Activated CD8-positive, alpha-beta memory T cell treated with anti-CD3 and anti-CD28 coated beads, Interleukin-2, amount 50 U/mL, for 4 hours (primary cell): ENCODE results near the gene PNPLA3.
"Not testable (repeated sequence)": the region's sequence is repeated elsewhere in the genome, so short reads cannot be mapped to it uniquely, and the experiment has no call there.

Experiments used
- DNase-seq: peaks from one replicate; pipeline ENCODE4 v3.0.0-alpha.2; 2020

PNPLA3 gene

DNA sequence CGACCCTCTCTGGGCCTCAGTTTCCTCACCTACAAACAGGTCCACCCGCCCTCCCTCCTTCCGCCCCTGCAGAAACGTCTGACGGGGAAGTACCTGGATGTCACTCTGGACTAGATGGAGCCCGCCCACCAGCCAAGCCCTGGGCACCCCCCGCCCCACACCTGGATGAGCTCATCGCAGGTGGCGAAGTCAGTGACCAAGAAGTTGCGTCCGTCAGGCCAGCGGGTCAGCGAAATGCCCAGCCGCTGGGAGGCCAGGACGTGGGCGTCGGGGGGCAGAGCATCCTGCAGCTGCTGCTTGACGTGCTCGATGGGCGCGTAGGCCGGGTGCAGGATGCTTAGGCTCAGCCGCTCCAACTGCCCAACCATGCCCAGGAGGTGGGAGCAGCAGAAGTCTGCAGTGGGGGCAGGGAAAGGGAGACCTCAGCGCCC lies 32.7 kb upstream of the PNPLA3 start:
- DNase-seq: no peak

- DNase-seq: no peak
These were observed 32.0 kb upstream of the PNPLA3 start, which contains the start of gene PNPLA5 for GRCh38 chr22:43891360-43892182. Gene PNPLA5, minus strand, starts transcription at chr22:43892013. Its CDS starts 133 bp downstream, at chr22:43891880.

DNA sequence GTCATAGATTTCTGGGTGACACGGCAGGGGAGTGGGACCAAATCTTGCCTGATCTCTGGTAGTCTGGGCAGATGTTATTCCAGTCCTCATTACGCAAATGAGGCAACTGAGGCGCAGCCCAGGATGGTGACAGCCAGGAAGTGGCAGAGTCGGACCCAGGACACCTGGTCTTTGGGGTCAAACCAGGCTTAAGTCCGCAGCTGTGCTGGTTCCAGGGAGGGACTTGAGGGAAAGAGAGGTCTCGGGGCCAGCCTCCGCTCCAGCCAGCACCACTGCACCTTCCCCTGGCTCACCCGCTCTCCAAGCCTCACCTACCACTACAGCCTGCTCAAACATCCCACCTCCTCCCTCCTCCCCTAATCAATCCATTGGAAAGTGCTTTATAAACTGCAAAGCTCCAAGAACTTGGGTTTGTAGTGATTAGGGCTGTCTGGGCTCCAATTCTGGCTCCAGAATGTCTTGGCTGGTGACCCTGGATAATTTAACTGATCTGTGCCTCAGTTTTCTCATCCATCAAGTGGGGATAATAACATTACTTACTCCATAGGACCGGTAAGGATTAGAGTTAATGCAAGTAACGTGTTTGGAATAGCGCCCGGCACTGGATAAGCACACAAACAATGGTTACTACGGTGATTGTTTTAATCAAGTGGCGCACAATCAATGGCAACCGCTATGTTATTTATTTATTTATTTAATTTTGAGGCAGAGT lies 31.3 kb upstream of the PNPLA3 start:
- no peak for DNase-seq

- DNase-seq: no peak
These were observed 30.3 kb upstream of the PNPLA3 start for GRCh38 chr22:43893266-43893665.

DNA sequence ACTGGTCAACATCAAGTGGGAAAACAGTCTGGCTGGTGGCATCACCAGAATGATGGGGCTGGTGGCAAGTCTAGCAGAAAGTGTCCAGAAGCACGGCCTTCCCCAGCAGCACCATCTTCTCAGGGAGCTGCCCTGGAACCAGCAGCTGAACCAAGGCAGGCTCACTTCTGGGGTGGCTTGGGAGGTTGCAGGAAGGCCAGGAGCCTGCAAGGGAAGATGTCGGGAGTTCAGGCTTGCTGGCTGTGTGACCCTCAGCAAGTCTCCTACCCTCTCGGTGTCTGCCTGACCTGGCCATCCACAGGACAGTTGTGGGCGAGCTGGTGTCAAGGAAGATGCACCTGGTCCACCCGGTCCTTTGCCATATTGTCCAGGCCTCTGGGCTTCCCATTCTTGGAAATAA lies 29.5 kb upstream of the PNPLA3 start:
- DNase-seq: no peak

DNA sequence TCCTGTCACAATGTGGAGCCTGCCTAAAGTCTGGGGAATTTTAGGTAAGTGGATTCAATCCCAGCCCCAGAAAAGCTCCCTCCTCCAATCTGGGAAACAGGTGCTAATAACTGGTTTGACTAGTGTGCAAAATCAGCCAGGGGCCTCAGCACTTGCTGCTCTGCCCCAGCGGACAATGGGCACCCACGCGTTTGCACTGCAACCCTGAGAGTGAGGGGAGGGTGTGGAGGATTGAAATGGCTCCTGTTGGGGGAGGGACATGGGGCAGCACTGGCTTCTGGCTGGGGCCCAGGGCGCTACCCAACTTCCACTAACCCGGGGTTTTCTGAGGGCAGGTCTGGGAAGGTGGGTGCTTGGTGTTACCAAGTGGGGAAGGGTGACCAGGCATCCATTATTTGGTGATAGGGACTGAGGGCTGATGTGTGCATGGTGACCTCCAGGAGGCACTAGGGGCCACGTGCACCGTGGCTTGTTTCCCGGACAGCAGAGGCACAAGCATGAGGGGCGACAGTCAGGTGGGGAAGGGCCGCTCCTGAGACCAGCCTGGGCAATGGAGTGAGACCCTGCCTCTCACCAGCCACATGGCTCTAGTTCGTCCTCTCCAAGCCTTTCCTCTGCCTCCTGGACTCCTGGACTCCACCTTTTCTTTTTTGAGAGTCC lies 27.5 kb upstream of the PNPLA3 start:
- DNase-seq: no peak

GRCh38 chr22:43897751-43898261 lies 25.8 kb upstream of the PNPLA3 start:
- no peak for DNase-seq

DNA sequence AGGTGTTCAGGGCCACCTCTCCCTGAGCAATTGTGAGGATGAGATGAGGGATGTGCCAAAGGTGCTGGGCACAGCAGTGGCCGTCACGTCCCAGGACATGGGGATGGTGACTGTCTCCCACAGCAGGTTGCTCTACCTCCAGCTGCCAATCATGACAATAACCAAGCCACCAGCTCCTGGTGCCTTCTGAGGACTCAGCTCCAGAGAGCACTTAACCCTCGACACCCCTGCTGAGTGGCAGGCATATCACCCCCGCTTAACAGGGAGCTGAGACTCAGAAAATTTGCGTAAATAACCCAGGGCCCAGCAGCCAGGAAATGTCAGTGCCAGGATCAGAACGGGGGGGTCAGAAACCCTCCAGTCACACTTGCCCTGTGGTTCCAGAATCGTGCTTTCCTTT lies 23.4 kb upstream of the PNPLA3 start:
- no peak for DNase-seq

- no peak for DNase-seq
These were observed 21.5 kb upstream of the PNPLA3 start for GRCh38 chr22:43901976-43902643.

DNA sequence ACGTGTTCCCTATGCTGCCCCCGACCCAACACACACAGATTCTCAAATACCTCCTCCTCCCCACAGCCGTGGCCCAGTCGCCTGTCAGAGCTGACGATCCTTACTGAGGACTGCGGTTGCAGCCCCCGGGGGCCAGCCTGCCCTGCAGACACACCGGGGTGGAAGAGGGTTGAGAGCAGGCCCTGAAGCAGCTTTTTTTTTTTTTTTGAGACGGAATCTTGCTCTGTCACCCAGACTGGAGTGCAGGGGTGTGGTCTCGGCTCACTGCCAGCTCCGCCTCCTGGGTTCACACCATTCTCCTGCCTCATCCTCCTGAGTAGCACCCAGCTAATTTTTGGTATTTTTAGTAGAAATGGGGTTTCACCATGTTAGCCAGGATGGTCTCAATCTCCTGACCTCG lies 20.6 kb upstream of the PNPLA3 start:
- not testable (repeated sequence) for DNase-seq

DNA sequence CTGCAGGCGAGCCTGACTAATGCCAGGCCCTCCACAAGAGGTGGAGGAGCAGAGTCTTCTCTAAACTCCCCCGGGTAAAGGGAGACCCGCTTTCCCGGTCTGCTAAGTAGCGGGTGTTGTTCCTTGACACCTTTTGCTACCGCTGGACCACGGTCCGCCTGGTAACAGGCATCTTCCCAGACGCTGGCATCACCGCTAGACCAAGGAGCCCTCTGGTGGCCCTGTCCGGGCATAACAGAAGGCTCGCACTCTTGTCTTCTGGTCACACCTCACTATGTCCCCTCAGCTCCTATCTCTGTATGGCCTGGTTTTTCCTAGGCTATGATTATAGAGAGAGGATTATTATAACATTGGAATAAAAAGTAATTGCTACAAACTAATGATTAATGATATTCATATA lies 19.2 kb upstream of the PNPLA3 start:
- not testable (repeated sequence) for DNase-seq

DNA sequence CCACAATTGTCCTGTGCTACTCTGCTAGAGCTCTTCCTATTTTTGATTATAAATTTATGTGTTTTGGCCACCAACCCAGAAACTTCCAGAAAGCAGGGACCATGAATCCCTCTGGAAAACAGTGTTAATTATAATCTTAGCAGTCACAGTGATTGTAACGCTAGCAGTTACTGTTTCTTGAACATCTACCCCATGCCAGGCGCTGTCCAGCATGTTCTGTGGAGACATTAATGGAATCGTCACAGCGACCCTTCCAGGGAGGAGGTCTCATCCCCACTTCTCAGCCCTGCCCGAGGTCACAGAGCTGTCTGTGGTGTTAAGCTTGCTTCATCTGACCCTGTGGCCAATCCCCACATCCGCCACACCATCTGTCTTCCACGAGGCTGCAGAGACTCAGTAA lies 17.9 kb upstream of the PNPLA3 start:
- no peak for DNase-seq

DNA sequence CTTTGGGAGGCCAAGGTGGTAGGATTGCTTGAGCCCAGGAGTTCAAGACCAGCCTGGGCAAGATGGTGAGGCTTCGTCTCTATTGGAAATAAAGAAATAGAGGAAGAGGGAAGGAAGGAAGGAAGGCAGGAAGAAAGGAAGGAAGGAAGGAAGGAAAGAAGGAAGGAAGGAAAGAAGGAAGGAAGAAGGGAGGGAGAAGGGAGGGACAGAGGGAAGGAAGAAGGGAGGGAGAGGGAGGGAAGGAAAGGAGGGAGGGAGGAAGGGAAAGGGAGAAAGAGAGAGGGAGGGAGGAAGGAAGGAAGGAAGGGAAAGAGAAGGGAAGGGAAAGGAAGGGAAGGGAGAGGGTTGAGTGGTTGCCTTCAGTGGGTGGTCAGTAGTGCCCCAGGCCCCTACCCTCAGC lies 13.9 kb upstream of the PNPLA3 start:
- no peak for DNase-seq

DNA sequence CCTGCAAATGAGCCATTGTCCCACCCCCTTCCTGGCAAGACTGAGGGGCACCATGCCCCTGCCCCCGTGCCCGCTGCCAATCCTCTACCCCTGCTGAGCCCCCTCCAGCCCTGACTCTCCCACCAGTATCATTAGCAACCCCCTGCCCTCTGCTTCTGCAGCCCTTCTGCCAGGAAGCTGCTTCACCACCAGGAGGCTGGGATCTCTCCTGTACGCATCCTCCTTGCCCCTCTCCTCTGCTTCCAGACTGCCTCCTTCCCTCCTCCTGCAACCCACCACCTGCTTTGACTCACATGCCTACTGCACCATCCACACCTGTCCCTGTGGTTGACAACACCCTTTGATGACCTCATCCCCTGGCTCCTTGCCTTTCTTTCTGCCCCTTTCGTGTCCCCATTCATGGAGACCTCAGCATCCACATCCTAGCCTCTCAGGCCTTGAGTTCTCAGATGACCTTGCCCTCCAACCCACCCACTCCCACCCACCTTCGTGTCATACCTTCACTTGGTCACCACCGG lies 13.4 kb upstream of the PNPLA3 start:
- DNase-seq: no peak

DNA sequence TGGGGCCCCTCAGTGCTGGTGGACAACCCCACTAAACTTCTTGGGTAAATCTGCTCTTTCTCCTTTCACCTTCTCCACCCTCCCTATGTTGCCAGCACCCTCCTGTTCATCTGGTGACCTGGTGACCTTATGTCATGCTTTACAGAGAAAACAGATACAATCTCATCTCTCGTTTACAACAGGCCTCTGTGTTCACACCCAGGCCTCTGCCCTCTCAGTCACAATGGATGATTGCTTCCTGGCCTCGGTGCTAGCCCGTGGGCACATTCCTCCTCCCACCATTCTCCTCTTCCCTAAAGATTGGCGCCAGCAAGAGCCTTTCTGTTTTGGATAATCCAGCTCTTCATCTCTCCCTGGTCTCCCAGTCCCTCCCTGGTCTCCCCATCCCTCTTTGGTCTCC lies 12.3 kb upstream of the PNPLA3 start:
- no peak for DNase-seq

- no peak for DNase-seq
These were observed 6.1 kb upstream of the PNPLA3 start for GRCh38 chr22:43917521-43917920.

DNA sequence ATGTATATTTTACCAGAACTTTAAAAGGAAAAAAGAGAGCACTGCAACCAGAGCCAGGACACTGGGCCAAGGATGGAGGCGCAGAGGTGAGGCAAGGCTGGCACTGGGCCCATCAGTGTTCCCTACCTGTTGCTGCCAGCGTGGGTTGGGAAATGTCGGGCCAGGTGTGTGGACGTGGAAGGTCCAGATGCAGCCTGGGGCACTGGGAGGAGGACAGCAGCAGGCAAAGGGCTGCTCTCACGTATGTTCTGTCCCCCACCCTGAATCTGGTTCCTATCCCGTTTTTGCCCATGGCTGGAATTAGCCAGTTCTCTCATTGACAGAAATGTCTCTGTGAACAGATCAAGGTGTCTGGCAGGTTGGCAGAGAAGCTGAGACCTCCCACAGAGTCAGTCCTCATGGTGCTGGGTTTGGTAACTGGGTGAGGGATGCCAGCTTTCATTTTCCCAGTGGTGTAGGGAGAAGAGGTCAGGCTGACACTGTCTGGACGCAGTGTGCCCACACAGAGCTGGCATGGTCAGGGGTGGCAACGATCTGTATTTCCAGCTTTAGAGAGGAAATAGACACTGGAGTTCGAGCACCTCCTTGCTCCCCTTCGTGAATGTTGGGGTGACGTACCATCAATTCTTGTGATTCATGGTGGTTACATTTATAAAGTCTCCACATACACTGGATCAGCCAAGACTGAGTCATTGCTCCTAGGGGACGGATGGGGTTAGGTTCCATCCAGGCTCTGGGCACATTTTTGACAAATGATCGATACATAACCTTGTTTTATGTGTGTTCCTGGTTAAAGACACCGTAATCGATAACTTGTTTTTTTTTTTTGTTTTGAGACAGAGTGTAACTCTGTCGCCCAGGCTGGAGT lies 4.3 kb upstream of the PNPLA3 start:
- no peak for DNase-seq

- DNase-seq: no peak
These were observed 2.2 kb upstream of the PNPLA3 start for GRCh38 chr22:43921370-43921769.

DNA sequence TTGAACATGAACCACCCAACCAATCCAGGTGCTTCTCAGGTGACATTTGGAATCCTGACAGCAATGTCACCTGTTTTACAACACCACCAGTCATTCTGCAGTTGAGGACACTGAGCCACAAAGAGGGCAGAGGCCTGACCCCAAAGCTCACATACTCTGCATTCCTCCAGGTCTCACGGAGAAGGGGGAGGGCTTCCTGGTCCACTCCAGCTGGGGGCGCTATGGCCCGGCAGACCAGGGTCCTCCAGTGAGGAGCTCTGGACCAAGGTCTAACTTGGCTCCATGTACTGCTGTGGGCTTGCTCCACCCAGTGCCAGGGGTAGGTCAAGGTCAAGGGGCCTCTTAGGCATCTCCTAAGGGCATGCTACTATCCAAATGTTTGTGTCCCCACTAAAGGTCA lies 1.5 kb upstream of the PNPLA3 start:
- DNase-seq: no peak

DNA sequence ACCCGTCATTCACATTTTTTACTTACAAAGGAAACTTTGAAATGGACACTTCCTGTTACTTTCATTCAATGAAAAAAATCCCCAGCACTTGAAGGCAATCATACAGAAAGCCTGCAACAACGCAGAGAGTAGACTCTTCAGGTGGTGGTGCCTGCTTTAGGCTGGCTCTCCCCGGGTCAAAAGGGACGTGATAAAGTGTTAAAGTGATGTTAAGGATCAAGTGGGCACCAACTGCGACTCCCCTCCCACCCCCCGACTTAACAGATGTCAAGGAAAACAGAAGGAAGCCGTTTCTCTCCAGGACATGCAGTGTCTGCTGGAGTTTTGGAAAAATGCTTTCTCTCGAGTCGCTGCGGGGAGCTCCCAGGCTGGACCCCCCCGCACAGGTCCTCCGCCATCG lies 414 bp upstream of the PNPLA3 start:
- no peak for DNase-seq

DNA sequence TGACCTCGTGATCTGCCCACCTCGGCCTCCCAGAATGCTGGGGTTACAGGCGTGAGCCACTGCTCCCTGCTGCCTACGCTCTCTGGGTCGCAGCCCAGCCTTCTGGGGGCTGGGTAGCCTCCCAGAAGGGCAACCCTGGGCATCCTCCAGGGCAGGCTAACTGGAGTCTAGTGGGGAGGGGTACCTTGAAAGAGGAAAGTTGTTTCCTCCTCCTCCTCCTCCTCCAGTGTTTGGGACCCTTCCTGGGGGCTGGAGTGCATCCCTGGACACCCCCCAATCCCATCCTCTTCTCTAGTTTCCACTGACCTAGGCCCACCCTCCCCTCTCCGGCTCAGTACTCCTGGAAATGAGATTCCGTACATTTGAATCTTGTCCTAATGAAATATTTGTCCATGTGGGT lies 1.3 kb downstream of the PNPLA3 start:
- no peak for DNase-seq
